HEK293T (cell line): ENCODE measurements around the gene NT5M.

ENCODE experiments used
- CTCF ChIA-PET: fragments of 350-600 bp; formaldehyde crosslinking; extraction: SDS; loops from one replicate; lab custom pipeline; 2021; ENCODE audit warnings: antibody characterized with exemption, inconsistent platforms; lab: Yijun Ruan, JAX
- POLR2A ChIA-PET: fragments of 350-600 bp; formaldehyde crosslinking; extraction: SDS; loops from one replicate; lab custom pipeline; 2020; ENCODE audit warnings: antibody characterized with exemption, inconsistent platforms; lab: Yijun Ruan, JAX
- DNase-seq: peaks from one replicate; pipeline ENCODE4 v3.0.0; 2012; ENCODE audit warnings: mixed read lengths; ENCODE audit errors: extremely low spot score
- ARNT ChIP-seq: fragments of 450-650 bp; IDR thresholded peaks from 2 replicates; pipeline ENCODE4 v1.6.1; 2017; ENCODE audit warnings: mild to moderate bottlenecking
- BHLHE40 ChIP-seq: fragments of 450-650 bp; IDR thresholded peaks from 2 replicates; pipeline ENCODE4 v1.6.1; 2016; ENCODE audit warnings: mild to moderate bottlenecking, moderate library complexity, borderline replicate concordance
- CTBP1 ChIP-seq: fragments of 450-650 bp; IDR thresholded peaks from 2 replicates; pipeline ENCODE4 v1.6.1; 2016; ENCODE audit warnings: borderline replicate concordance
- ELF4 ChIP-seq: fragments of 450-650 bp; IDR thresholded peaks from 2 replicates; pipeline ENCODE4 v1.6.1; 2017; ENCODE audit warnings: antibody characterized with exemption
- FOXA1 ChIP-seq: fragments of 450-650 bp; IDR thresholded peaks from 2 replicates; pipeline ENCODE4 v1.6.1; 2016; ENCODE audit warnings: mild to moderate bottlenecking
- FOXK2 ChIP-seq: fragments of 450-650 bp; IDR thresholded peaks from 2 replicates; pipeline ENCODE4 v1.6.1; 2016; ENCODE audit warnings: mild to moderate bottlenecking
- FOXM1 ChIP-seq: fragments of 450-650 bp; IDR thresholded peaks from 2 replicates; pipeline ENCODE4 v1.6.1; 2017; ENCODE audit warnings: mild to moderate bottlenecking, borderline replicate concordance
- HDGF ChIP-seq: fragments of 450-650 bp; IDR thresholded peaks from 2 replicates; pipeline ENCODE4 v1.6.1; 2017; ENCODE audit warnings: antibody characterized with exemption, borderline replicate concordance
- L3MBTL2 ChIP-seq: fragments of 450-650 bp; conservative IDR thresholded peaks from 2 replicates; pipeline ENCODE4 v1.6.1; 2016; ENCODE audit warnings: mild to moderate bottlenecking
- LEF1 ChIP-seq: fragments of 450-650 bp; IDR thresholded peaks from 2 replicates; pipeline ENCODE4 v1.6.1; 2017; ENCODE audit warnings: mild to moderate bottlenecking, borderline replicate concordance
- NFRKB ChIP-seq: fragments of 450-650 bp; IDR thresholded peaks from 2 replicates; pipeline ENCODE4 v1.6.1; 2016; ENCODE audit warnings: mild to moderate bottlenecking, moderate library complexity
- PKNOX1 ChIP-seq: fragments of 450-650 bp; IDR thresholded peaks from 2 replicates; pipeline ENCODE4 v1.6.1; 2016
- SP1 ChIP-seq: fragments of 450-650 bp; IDR thresholded peaks from 2 replicates; pipeline ENCODE4 v1.6.1; 2017
- SUZ12 ChIP-seq: fragments of 450-650 bp; IDR thresholded peaks from 2 replicates; pipeline ENCODE4 v1.6.1; 2016; ENCODE audit warnings: mild to moderate bottlenecking
- TARDBP ChIP-seq: fragments of 450-650 bp; IDR thresholded peaks from 2 replicates; pipeline ENCODE4 v1.6.1; 2016
- ZNF384 ChIP-seq: fragments of 450-650 bp; IDR thresholded peaks from 2 replicates; pipeline ENCODE4 v1.6.1; 2016

The NT5M gene

GRCh38 chr17:17320911-17321220, 17.7 kb downstream of the NT5M start:
- POLR2A ChIA-PET, result no interaction called here
- no peak for TF ChIP-seq PKNOX1
- TF ChIP-seq FOXA1, result no peak
- TF ChIP-seq LEF1, result no peak
- no peak for TF ChIP-seq L3MBTL2
- no peak for TF ChIP-seq BHLHE40
- no peak for TF ChIP-seq HDGF
- TF ChIP-seq ARNT, result no peak
- no peak for TF ChIP-seq TARDBP
- TF ChIP-seq NFRKB, result no peak
- TF ChIP-seq ELF4, result no peak
- no peak for TF ChIP-seq SUZ12
- TF ChIP-seq FOXK2, result no peak
- no peak for TF ChIP-seq CTBP1
- no peak for TF ChIP-seq FOXM1
- no peak for TF ChIP-seq SP1
- TF ChIP-seq ZNF384, result no peak
- CTCF ChIA-PET, result no interaction called here

GRCh38 chr17:17321356-17322025, 18.3 kb downstream of the NT5M start:
- POLR2A ChIA-PET, result no interaction called here
- TF ChIP-seq ARNT, result no peak
- TF ChIP-seq HDGF, result no peak
- no peak for TF ChIP-seq LEF1
- TF ChIP-seq NFRKB, result no peak
- no peak for TF ChIP-seq FOXM1
- TF ChIP-seq FOXK2, result no peak
- no peak for TF ChIP-seq ZNF384
- TF ChIP-seq SP1, result no peak
- TF ChIP-seq FOXA1, result no peak
- TF ChIP-seq CTBP1, result no peak
- no peak for TF ChIP-seq TARDBP
- TF ChIP-seq PKNOX1, result no peak
- TF ChIP-seq ELF4, result no peak
- no peak for TF ChIP-seq L3MBTL2
- TF ChIP-seq BHLHE40, result no peak
- no peak for TF ChIP-seq SUZ12
- CTCF ChIA-PET, result no interaction called here
- DNase-seq, result no peak

More at GRCh38 chr17:17320911-17321220, 17.7 kb downstream of the NT5M start:
- DNase-seq, result no peak

- DNase-seq, result peak; percentile 1
- ChIA-PET CTCF (no interaction called here), POLR2A (no interaction called here)
- TF ChIP-seq PKNOX1 (no peak), TARDBP (no peak), BHLHE40 (no peak), FOXM1 (no peak), HDGF (no peak)
These were observed 19.6 kb downstream of the NT5M start for GRCh38 chr17:17322516-17323510.

- TF ChIP-seq FOXK2 (no peak), LEF1 (no peak), CTBP1 (no peak), L3MBTL2 (no peak), NFRKB (no peak), PKNOX1 (no peak), TARDBP (no peak), HDGF (no peak), SUZ12 (no peak), SP1 (no peak), FOXA1 (no peak), BHLHE40 (no peak), FOXM1 (no peak), ZNF384 (no peak), ELF4 (no peak), ARNT (no peak)
- CTCF ChIA-PET, result no interaction called here
These were observed 21.4 kb downstream of the NT5M start for GRCh38 chr17:17324616-17325015.

GRCh38 chr17:17325228-17325627, 22.1 kb downstream of the NT5M start:
- no peak for DNase-seq
- TF ChIP-seq L3MBTL2 (no peak), SP1 (no peak), ARNT (no peak), TARDBP (no peak)
- CTCF ChIA-PET, result no interaction called here
- POLR2A ChIA-PET, result no interaction called here

More at GRCh38 chr17:17324616-17325015, 21.4 kb downstream of the NT5M start:
- POLR2A ChIA-PET, result no interaction called here
- no peak for DNase-seq
